Measurements from ENCODE around the gene FAM162B. TPM values are rescaled to one million over a fixed set of nuclear protein-coding genes. Genes with fewer than 3 reads are reported as not detected.

FAM162B gene
- total and polyA plus RNA-seq, 2 donors (not counting 3 experiments of a cell fraction or from before 2014, with no cell fraction given), result 0.36 TPM; not detected in 1

GRCh38 chr6:116801971-116802370 is 36.5 kb upstream of the FAM162B start:
- Histone ChIP-seq H3K36me3 (ENCODE audit: control insufficient read depth in 2 of 2, extremely low read depth in 1 of 2, insufficient read depth in 2 of 2, low read length in 2 of 2) (no peaks in the 10 kb centered on the region), H3K9ac (replicated peaks; ENCODE audit: extremely low read depth, insufficient read depth, low read length) (no peak overlapping the region), H3K4me3 (replicated peaks in 1 of 3; ENCODE audit: insufficient read depth in 1 of 3, low read depth in 1 of 3, low read length in 3 of 3) (no peak overlapping the region), H3K4me1 (ENCODE audit: control insufficient read depth, extremely low read depth, insufficient read depth, low read length) (no peaks in the 10 kb centered on the region), H2AFZ (ENCODE audit: low read depth, low read length) (no peak overlapping the region), H4K20me1 (replicated peaks; ENCODE audit: control insufficient read depth, extremely low read depth, insufficient read depth, low read length) (no peaks in the 10 kb centered on the region), H3K4me2 (ENCODE audit: insufficient read depth, low read length) (no peak overlapping the region), H3K79me2 (ENCODE audit: control insufficient read depth, insufficient read depth, low read length) (no peaks in the 10 kb centered on the region), H3K9me3 (replicated peaks; ENCODE audit: control insufficient read depth, insufficient read depth, low read length) (no peaks in the 10 kb centered on the region), H3K27ac (ENCODE audit: insufficient read depth, low read depth, low read length) (no peak overlapping the region), H3K27me3 (ENCODE audit: control insufficient read depth in 2 of 2, insufficient read depth in 2 of 2, low read length in 2 of 2) (peaks cover 0 to 5% of the 10 kb centered on the region in 2 experiments), H3K9me1 (replicated peaks; ENCODE audit: control insufficient read depth, extremely low read depth, insufficient read depth, low read length) (no peaks in the 10 kb centered on the region)
- ChIA-PET POLR2A (no interaction called here), CTCF (no interaction called here)
- TF ChIP-seq MYC (IDR thresholded peaks at IDR 0.05; ENCODE audit: low read depth, low read length), result no peak
- TF ChIP-seq FOS (IDR thresholded peaks at IDR 0.05; ENCODE audit: borderline replicate concordance, insufficient read depth, low read length), result no peak
- no peak for TF ChIP-seq GATA2 (IDR thresholded peaks at IDR 0.05; ENCODE audit: insufficient read depth, insufficient read length, low read depth, low read length)
- TF ChIP-seq POLR2A (IDR thresholded peaks at IDR 0.05; ENCODE audit: low read depth, low read length), result no peak
- TF ChIP-seq, protein P1, sequence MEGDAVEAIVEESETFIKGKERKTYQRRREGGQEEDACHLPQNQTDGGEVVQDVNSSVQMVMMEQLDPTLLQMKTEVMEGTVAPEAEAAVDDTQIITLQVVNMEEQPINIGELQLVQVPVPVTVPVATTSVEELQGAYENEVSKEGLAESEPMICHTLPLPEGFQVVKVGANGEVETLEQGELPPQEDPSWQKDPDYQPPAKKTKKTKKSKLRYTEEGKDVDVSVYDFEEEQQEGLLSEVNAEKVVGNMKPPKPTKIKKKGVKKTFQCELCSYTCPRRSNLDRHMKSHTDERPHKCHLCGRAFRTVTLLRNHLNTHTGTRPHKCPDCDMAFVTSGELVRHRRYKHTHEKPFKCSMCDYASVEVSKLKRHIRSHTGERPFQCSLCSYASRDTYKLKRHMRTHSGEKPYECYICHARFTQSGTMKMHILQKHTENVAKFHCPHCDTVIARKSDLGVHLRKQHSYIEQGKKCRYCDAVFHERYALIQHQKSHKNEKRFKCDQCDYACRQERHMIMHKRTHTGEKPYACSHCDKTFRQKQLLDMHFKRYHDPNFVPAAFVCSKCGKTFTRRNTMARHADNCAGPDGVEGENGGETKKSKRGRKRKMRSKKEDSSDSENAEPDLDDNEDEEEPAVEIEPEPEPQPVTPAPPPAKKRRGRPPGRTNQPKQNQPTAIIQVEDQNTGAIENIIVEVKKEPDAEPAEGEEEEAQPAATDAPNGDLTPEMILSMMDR (IDR thresholded peaks at IDR 0.05; ENCODE audit: extremely low read depth in 1 of 2, insufficient read depth in 1 of 2, low read depth in 1 of 2, low read length in 2 of 2), result no peak
- TF ChIP-seq MAX (IDR thresholded peaks at IDR 0.05; ENCODE audit: insufficient read depth, insufficient read length), result no peak
- TF ChIP-seq JUN (IDR thresholded peaks at IDR 0.05; ENCODE audit: borderline replicate concordance, insufficient read depth, insufficient read length, low read depth), result no peak
- TF ChIP-seq EZH2 (IDR thresholded peaks at IDR 0.05; ENCODE audit: borderline replicate concordance, low read depth, low read length, severe bottlenecking), result no peak
- TF ChIP-seq POLR2AphosphoS5 (IDR thresholded peaks at IDR 0.05; ENCODE audit: insufficient read depth, low read depth, low read length), result no peak
- dilution Hi-C loops (cut with MboI; ENCODE audit: extremely low pct_ligation_motif_present, low sequenced_read_pairs), result no loop called here
- intact Hi-C loops (cut with micrococcal nuclease), result no loop called here
- DNase-seq (ENCODE audit: low read depth, low spot score) (no peak), FAIRE-seq (no peak)
- BruUV-seq (replicated peaks), result no TSS peak

Measured in endothelial cell of umbilical vein (primary cell).